Caco-2 (cell line): ENCODE results near the gene DCTN3. TPM values are rescaled to one million over a fixed set of nuclear protein-coding genes. Genes with fewer than 3 reads are reported as not detected.

Experiments
- BruUV-seq: library from RNA; stranded (reverse); fragments of 400-500 nt; replicated peaks from 2 replicates; lab custom pipeline; 2021; lab: Mats Ljungman, UMichigan
- CTCF ChIA-PET: fragments of 300-600 bp; sonication (Branson Sonifier 250); formaldehyde crosslinking; loops from one replicate; lab custom pipeline; 2022; ENCODE audit warnings: antibody characterized with exemption; lab: Charles Lee
- POLR2A ChIA-PET: fragments of 300-600 bp; sonication (Branson Sonifier 250); formaldehyde crosslinking; loops from one replicate; lab custom pipeline; 2022; ENCODE audit warnings: antibody characterized with exemption; lab: Charles Lee
- DNase-seq, 2 experiments: peaks; one replicate each; pipeline versions ENCODE4 v3.0.0 to v3.0.0-alpha.2; 2020 to 2022
- H3K27me3 ChIP-seq: replicated peaks from 2 replicates; pipeline ENCODE4 v1.6.0; 2011; ENCODE audit warnings: low read length; ENCODE audit not compliant: control insufficient read depth, insufficient read depth
- H3K36me3 ChIP-seq: 2 replicates; pipeline ENCODE4 v1.5.1; 2011; ENCODE audit warnings: low read length; ENCODE audit not compliant: control insufficient read depth, insufficient read depth
- H3K4me1 ChIP-seq: fragments of 250-450 bp; sonication (Bioruptor Pico); 2 replicates; pipeline ENCODE4 v1.5.1; 2020; ENCODE audit warnings: mild to moderate bottlenecking
- H3K4me3 ChIP-seq: 2 replicates; pipeline ENCODE4 v1.5.1; 2011; ENCODE audit warnings: low read depth, mild to moderate bottlenecking, control low read depth, low read length
- H3K9me3 ChIP-seq: fragments of 250-450 bp; sonication (Bioruptor Pico); 2 replicates; pipeline ENCODE4 v1.5.1; 2020; ENCODE audit warnings: mild to moderate bottlenecking, moderate library complexity
- H3K27ac Mint-ChIP-seq: one replicate; pipeline ENCODE4 v1.8.0; 2022; ENCODE audit warnings: mixed read lengths; ENCODE audit not compliant: unreplicated experiment
- H3K27me3 Mint-ChIP-seq: one replicate; pipeline ENCODE4 v1.8.0; 2022; ENCODE audit warnings: mixed read lengths; ENCODE audit not compliant: insufficient read depth, unreplicated experiment
- H3K36me3 Mint-ChIP-seq: one replicate; pipeline ENCODE4 v1.8.0; 2022; ENCODE audit warnings: mild to moderate bottlenecking, mixed read lengths; ENCODE audit not compliant: insufficient read depth, unreplicated experiment
- H3K4me1 Mint-ChIP-seq: one replicate; pipeline ENCODE4 v1.8.0; 2022; ENCODE audit warnings: low read depth, mixed read lengths; ENCODE audit not compliant: unreplicated experiment
- H3K4me3 Mint-ChIP-seq: one replicate; pipeline ENCODE4 v1.8.0; 2022; ENCODE audit warnings: mild to moderate bottlenecking, moderate library complexity, mixed read lengths; ENCODE audit not compliant: unreplicated experiment
- H3K9me3 Mint-ChIP-seq: one replicate; pipeline ENCODE4 v1.8.0; 2022; ENCODE audit warnings: mixed read lengths; ENCODE audit not compliant: unreplicated experiment
- CTCF ChIP-seq, 2 experiments: fragments of 200-600 bp in 1 of 2; IDR thresholded peaks; 1 replicate in 1 of 2; 2 replicates in 1 of 2; pipeline versions ENCODE4 v1.5.1 to v1.8.0; 2011 to 2022; ENCODE audit warnings: antibody characterized with exemption in 1 of 2, control low read depth in 1 of 2, inconsistent platforms in 1 of 2, low read depth in 1 of 2, low read length in 1 of 2, mild to moderate bottlenecking in 1 of 2, moderate library complexity in 1 of 2; ENCODE audit not compliant: insufficient read depth in 1 of 2, severe bottlenecking in 1 of 2, unreplicated experiment in 1 of 2
- intact Hi-C: fragments of 100-400 bp; cut with micrococcal nuclease; formaldehyde crosslinking; loops from one replicate; pipeline ENCODE4 v1.10.0; 2022; ENCODE audit not compliant: unreplicated experiment
- total RNA-seq: library from RNA; stranded (reverse); gene quantifications from 2 replicates; pipeline ENCODE4 v1.2.3, GENCODE V29; 2022

DCTN3 gene
- total RNA-seq, 1 experiment from 2014 or later, result 70.0 TPM

- intact Hi-C loops, result loop anchor here (10.0 kb wide), 1 partner anchor 51 kb away; no protein-coding TSS in a partner anchor
- no peak for DNase-seq
- H3K27ac Mint-ChIP-seq, result peak overlapping the region; percentile 62
- Histone ChIP-seq H3K36me3 (no peaks in the 10 kb centered on the region), H3K9me3 (no peaks in the 10 kb centered on the region), H3K4me1 (peaks cover 23% of the 10 kb centered on the region), H3K27me3 (no peaks in the 10 kb centered on the region), H3K4me3 (no peak overlapping the region)
- peaks cover 23% of the 10 kb centered on the region for H3K36me3 Mint-ChIP-seq
- no peaks in the 10 kb centered on the region for H3K9me3 Mint-ChIP-seq
- ChIA-PET POLR2A (interaction anchor here (2.6 kb wide), 1 partner anchor 16 kb away, joined by 11 read pairs; the partner anchor contains the start of gene SIGMAR1), CTCF (no interaction called here)
- BruUV-seq, result no TSS peak
- no peaks in the 10 kb centered on the region for H3K27me3 Mint-ChIP-seq
- H3K4me1 Mint-ChIP-seq, result peaks cover 20% of the 10 kb centered on the region
- H3K4me3 Mint-ChIP-seq, result peak overlapping the region; percentile 66
- TF ChIP-seq CTCF (IDR thresholded peaks at IDR 0.05; ENCODE audit: insufficient read depth in 1 of 2, low read depth in 1 of 2, low read length in 1 of 2, severe bottlenecking in 1 of 2, unreplicated experiment in 1 of 2), result no peak
Measured at GRCh38 chr9:34653151-34654072, 33.1 kb upstream of the DCTN3 start.

- CTCF ChIA-PET, result no interaction called here
- POLR2A ChIA-PET, result interaction anchor here (2.6 kb wide), 1 partner anchor 15 kb away, joined by 11 read pairs; the partner anchor contains the start of gene SIGMAR1
Measured at GRCh38 chr9:34652602-34653000, 32.3 kb upstream of the DCTN3 start.

More at GRCh38 chr9:34652602-34653000, 32.3 kb upstream of the DCTN3 start:
- Mint-ChIP-seq H3K27me3 (no peaks in the 10 kb centered on the region), H3K9me3 (no peaks in the 10 kb centered on the region), H3K4me3 (peak overlapping the region; percentile 66), H3K27ac (peak overlapping the region; percentile 62), H3K36me3 (peaks cover 28% of the 10 kb centered on the region), H3K4me1 (peaks cover 26% of the 10 kb centered on the region)
- Histone ChIP-seq H3K36me3 (no peaks in the 10 kb centered on the region), H3K27me3 (no peaks in the 10 kb centered on the region), H3K9me3 (no peaks in the 10 kb centered on the region), H3K4me3 (peak overlapping the region; percentile 2; the same call in 1 of the 2 replicates), H3K4me1 (peaks cover 25% of the 10 kb centered on the region)
- intact Hi-C loops, result loop anchor here (1.0 to 10.0 kb wide), 4 partner anchors 8 to 52 kb away; partner anchors contain the start of gene SIGMAR1
- no peak for DNase-seq
- TF ChIP-seq CTCF (IDR thresholded peaks at IDR 0.05; ENCODE audit: insufficient read depth in 1 of 2, low read depth in 1 of 2, low read length in 1 of 2, severe bottlenecking in 1 of 2, unreplicated experiment in 1 of 2), result no peak
- no TSS peak for BruUV-seq
